H1 (cell line): ENCODE measurements around the gene LRRC8D. TPM values are rescaled to one million over a fixed set of nuclear protein-coding genes. Genes with fewer than 3 reads are reported as not detected.

ENCODE experiments used
- CBX8 ChIP-seq: fragments of 300-800, 300-1000 bp; sonication (generic); IDR thresholded peaks from 2 replicates; pipeline ENCODE4 v1.7.1; 2016; ENCODE audit warnings: low read depth, low read length, borderline replicate concordance
- GABPA ChIP-seq: IDR thresholded peaks from 2 replicates; pipeline ENCODE4 v1.6.1; 2011; ENCODE audit warnings: mild to moderate bottlenecking, low read length, moderate library complexity, borderline replicate concordance; ENCODE audit not compliant: insufficient read depth
- JUN ChIP-seq: IDR thresholded peaks from 2 replicates; pipeline ENCODE4 v1.6.1; 2011; ENCODE audit warnings: low read depth, mild to moderate bottlenecking, improper control_type of control experiment, low read length
- JUND ChIP-seq: IDR thresholded peaks from 2 replicates; pipeline ENCODE4 v1.6.1; 2011; ENCODE audit warnings: mild to moderate bottlenecking, improper control_type of control experiment, low read length
- SUZ12 ChIP-seq: fragments of 200-600 bp; sonication (generic); IDR thresholded peaks from 2 replicates; pipeline ENCODE4 v1.6.1; 2012; ENCODE audit warnings: mild to moderate bottlenecking, inconsistent platforms, low read length, moderate library complexity, mixed read lengths
- ZNF274 ChIP-seq: IDR thresholded peaks from 2 replicates; pipeline ENCODE4 v1.7.0; 2012; ENCODE audit warnings: low read length, borderline replicate concordance; ENCODE audit errors: extremely low read depth
- polyA plus RNA-seq, 7 experiments: library from polyadenylated mRNA; depleted of rRNA in 3 of 7; stranded (reverse) in 5 of 7; unstranded in 2 of 7; fragments of >200 nt in 5 of 7; fragments of 200-250 nt in 2 of 7; gene quantifications; 1 replicate in 5 of 7; 2 replicates in 1 of 7; 4 replicates in 1 of 7; pipeline versions ENCODE4 v1.2.1 to v1.2.3, GENCODE V29; 2011 to 2013; ENCODE audit warnings: missing spikeins in 2 of 7, mixed read lengths in 2 of 7
- total RNA-seq: library from RNA; stranded (reverse); fragmentation: NEBNext Ultra II Directional; extraction: Animal tissue kit (Norgen Biotek cat#: 25700); gene quantifications from 2 replicates; pipeline ENCODE4 v1.2.1, GENCODE V29; 2021
- TF ChIP-seq, protein P1 (sequence below): IDR thresholded peaks from 2 replicates; pipeline ENCODE4 v1.6.1; 2012; ENCODE audit warnings: inconsistent platforms

The LRRC8D gene
- total and polyA plus RNA-seq, 2 of the 8 experiments (the other 6 are each of a cell fraction or from before 2014, with no cell fraction given): 42.0 to 58.5 TPM

GRCh38 chr1:89837510-89837909 is 16.7 kb downstream of the LRRC8D start (continued):
- TF ChIP-seq CBX8: no peak
- TF ChIP-seq JUN: no peak
- no peak for TF ChIP-seq JUND
- no peak for TF ChIP-seq SUZ12
- TF ChIP-seq, protein P1, sequence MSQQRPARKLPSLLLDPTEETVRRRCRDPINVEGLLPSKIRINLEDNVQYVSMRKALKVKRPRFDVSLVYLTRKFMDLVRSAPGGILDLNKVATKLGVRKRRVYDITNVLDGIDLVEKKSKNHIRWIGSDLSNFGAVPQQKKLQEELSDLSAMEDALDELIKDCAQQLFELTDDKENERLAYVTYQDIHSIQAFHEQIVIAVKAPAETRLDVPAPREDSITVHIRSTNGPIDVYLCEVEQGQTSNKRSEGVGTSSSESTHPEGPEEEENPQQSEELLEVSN: no peak
- no peak for TF ChIP-seq GABPA
- no peak for TF ChIP-seq ZNF274
